T-helper 17 cell (primary cell): Measurements from ENCODE around the gene RAMP3. TPM values are rescaled to one million over a fixed set of nuclear protein-coding genes. Genes with fewer than 3 reads are reported as not detected.

Experiments
- ATAC-seq: fragments of 150-1000 bp; cut with Tn5 transposase; 2 replicates; pipeline ENCODE4 v1.10.0; 2021; ENCODE audit warnings: mild to moderate bottlenecking, moderate library complexity
- DNase-seq, 3 donors: peaks; one replicate each; pipeline versions ENCODE4 v3.0.0 to v3.0.0-alpha.2; 2020 to 2021
- H3K9me3 ChIP-seq: one replicate; pipeline ENCODE4 v1.7.0; 2013; ENCODE audit warnings: low read length, mild to moderate bottlenecking; ENCODE audit not compliant: control insufficient read depth, poor library complexity, severe bottlenecking
- H3K27ac Mint-ChIP-seq: one replicate; pipeline ENCODE4 v1.8.0; 2022; ENCODE audit warnings: mild to moderate bottlenecking, moderate library complexity, mixed read lengths
- H3K27me3 Mint-ChIP-seq: one replicate; pipeline ENCODE4 v1.8.0; 2022; ENCODE audit warnings: mixed read lengths
- H3K36me3 Mint-ChIP-seq: one replicate; pipeline ENCODE4 v1.8.0; 2022; ENCODE audit warnings: low read depth, mixed read lengths
- H3K4me1 Mint-ChIP-seq: one replicate; pipeline ENCODE4 v1.8.0; 2022; ENCODE audit warnings: mild to moderate bottlenecking, mixed read lengths
- H3K4me3 Mint-ChIP-seq: one replicate; pipeline ENCODE4 v1.8.0; 2022; ENCODE audit warnings: mild to moderate bottlenecking, moderate library complexity, mixed read lengths
- total RNA-seq, 4 donors: library from RNA in 2 of 4; stranded (reverse) in 2 of 4; gene quantifications; one replicate each; pipeline ENCODE4 v1.2.3 and lab custom pipeline; 2022 to 2026

RAMP3 gene
- total RNA-seq, 2 donors from 2014 or later: 0.65 to 0.76 TPM

DNA sequence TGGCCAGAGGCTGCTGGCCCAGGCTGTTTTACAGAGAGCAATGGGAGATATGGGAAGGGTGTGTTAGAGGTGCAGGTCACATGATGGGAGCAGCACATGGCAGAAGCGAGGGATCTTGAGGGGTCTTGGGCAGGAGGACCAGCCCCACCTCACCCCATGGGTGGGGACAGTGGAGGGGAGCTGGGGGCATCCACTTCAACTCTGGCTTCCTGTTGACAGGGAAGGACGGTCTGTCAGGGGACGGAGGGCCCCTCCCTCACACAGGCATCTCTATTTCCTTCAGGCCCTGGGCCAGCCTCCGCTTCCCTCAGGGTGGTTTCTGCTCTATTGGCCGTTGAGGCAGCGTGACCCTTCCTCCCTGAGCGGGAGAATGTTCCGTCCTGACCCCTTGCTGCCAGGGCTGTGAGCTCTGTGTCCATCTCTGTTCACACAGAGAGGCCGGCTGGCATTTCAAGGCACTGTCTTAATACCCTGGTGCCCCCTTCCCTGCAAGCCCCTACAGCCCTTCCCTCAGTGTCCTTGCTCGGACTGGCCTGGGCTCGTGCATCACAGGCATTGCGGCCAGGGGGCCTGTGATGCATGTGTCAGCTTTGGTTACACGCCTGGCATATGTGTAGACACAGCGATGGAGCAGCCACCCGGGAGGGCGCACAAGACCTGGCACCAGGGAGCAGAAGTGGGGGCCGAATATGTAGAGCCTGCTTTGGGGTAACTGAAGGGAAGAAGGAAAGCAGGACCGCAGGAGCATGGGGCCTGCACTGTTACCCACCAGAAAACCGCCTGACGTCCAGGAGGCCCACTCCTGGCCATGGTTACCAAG lies 31.8 kb downstream of the RAMP3 start:
- Mint-ChIP-seq H3K4me1 (peaks cover 11% of the 10 kb centered on the region), H3K36me3 (peaks cover 6% of the 10 kb centered on the region)

GRCh38 chr7:45190406-45191165 lies 33.0 kb downstream of the RAMP3 start:
- no peak overlapping the region for H3K27ac Mint-ChIP-seq
- no peak for DNase-seq
- H3K27me3 Mint-ChIP-seq: peaks cover 48% of the 10 kb centered on the region
- peaks cover 11% of the 10 kb centered on the region for H3K4me1 Mint-ChIP-seq
- peaks cover 6% of the 10 kb centered on the region for H3K36me3 Mint-ChIP-seq
- no peak for ATAC-seq
- H3K9me3 ChIP-seq: no peaks in the 10 kb centered on the region
- no peak overlapping the region for H3K4me3 Mint-ChIP-seq

More for the DNA sequence above, 31.8 kb downstream of the RAMP3 start:
- H3K27me3 Mint-ChIP-seq: peaks cover 39% of the 10 kb centered on the region
- H3K27ac Mint-ChIP-seq: no peak overlapping the region
- no peak for ATAC-seq
- no peak for DNase-seq
- no peak overlapping the region for H3K4me3 Mint-ChIP-seq
- no peaks in the 10 kb centered on the region for H3K9me3 ChIP-seq

DNA sequence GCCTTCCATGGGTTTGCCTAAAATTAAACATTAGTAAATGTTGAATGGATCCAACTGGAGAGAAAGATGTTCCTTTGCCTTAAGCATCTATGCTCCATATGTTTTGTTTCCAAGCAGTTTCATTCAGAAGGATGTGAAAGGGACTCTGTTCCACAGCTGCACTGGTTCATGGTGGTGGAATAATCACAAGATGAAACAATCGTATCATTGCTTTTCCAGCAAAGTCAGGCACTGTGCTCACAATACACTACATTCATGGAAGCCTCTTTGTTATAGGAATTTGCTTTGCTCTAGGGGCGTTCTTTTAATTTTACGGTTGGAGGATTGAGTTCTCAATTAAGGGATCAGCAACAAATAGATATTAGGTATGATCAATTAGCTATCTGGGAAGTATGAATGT lies 33.8 kb downstream of the RAMP3 start:
- H3K9me3 ChIP-seq: no peaks in the 10 kb centered on the region
- ATAC-seq (no peak), DNase-seq (no peak)
- Mint-ChIP-seq H3K4me3 (no peak overlapping the region), H3K4me1 (peaks cover 9% of the 10 kb centered on the region), H3K36me3 (peaks cover 4% of the 10 kb centered on the region), H3K27me3 (peaks cover 49% of the 10 kb centered on the region), H3K27ac (no peak overlapping the region)

GRCh38 chr7:45192621-45193041 lies 35.0 kb downstream of the RAMP3 start:
- no peak overlapping the region for H3K27ac Mint-ChIP-seq
- no peaks in the 10 kb centered on the region for H3K9me3 ChIP-seq
- no peak overlapping the region for H3K4me3 Mint-ChIP-seq
- DNase-seq (no peak), ATAC-seq (no peak)
- peaks cover 5% of the 10 kb centered on the region for H3K4me1 Mint-ChIP-seq
- peaks cover 46% of the 10 kb centered on the region for H3K27me3 Mint-ChIP-seq
- H3K36me3 Mint-ChIP-seq: no peaks in the 10 kb centered on the region

DNA sequence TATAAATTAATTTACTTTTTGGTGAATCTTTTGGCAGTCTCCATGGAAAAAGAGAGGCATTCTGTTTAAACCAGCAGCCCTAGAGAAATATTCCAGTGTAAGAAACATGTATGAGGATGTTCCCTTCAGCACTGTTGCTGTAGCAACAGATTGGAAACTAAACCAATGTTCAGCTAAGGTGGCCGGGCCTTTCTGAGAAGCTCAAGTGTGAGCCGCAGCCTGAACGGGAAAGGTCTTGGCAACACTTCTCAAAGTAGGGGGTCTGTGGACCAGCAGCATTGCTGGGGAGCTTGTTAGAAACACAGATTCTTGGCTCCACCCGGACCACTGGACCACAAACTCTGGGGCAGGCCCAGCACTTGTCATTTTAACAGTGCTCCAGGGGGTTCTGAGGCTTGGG lies 36.2 kb downstream of the RAMP3 start:
- no peaks in the 10 kb centered on the region for H3K36me3 Mint-ChIP-seq
- no peak overlapping the region for H3K4me3 Mint-ChIP-seq
- ATAC-seq (no peak), DNase-seq (no peak)
- H3K27me3 Mint-ChIP-seq: peaks cover 49% of the 10 kb centered on the region
- peaks cover 5% of the 10 kb centered on the region for H3K4me1 Mint-ChIP-seq
- no peak overlapping the region for H3K27ac Mint-ChIP-seq
- H3K9me3 ChIP-seq: no peaks in the 10 kb centered on the region

- DNase-seq: no peak
- ATAC-seq: no peak
Measured at GRCh38 chr7:45196374-45196773, 38.8 kb downstream of the RAMP3 start.

DNA sequence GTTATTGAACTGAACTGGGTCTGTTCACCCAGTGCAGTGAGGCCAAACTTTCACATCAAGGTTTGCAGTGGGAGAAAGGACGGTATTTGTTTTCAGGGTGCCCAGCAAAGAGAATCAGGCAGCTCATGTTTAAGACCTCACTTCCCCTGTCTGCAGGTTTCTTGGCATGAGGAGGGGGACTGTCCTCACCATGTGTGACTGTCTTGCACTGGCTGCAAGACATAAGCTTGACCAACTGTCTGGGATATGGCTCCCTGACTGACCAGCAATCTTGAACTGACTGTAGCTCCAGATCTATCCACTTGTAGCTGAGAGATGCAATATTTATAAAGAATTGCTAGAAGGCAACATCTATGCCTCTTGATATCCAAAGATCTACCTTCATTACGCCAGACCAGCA lies 39.9 kb downstream of the RAMP3 start:
- Mint-ChIP-seq H3K4me1 (no peaks in the 10 kb centered on the region), H3K36me3 (no peaks in the 10 kb centered on the region), H3K27me3 (peaks cover 31% of the 10 kb centered on the region), H3K27ac (no peak overlapping the region), H3K4me3 (no peak overlapping the region)
- no peaks in the 10 kb centered on the region for H3K9me3 ChIP-seq
- no peak for ATAC-seq
- no peak for DNase-seq

More at GRCh38 chr7:45196374-45196773, 38.8 kb downstream of the RAMP3 start:
- Mint-ChIP-seq H3K27ac (no peak overlapping the region), H3K27me3 (peaks cover 36% of the 10 kb centered on the region), H3K4me1 (peaks cover 5% of the 10 kb centered on the region), H3K36me3 (no peaks in the 10 kb centered on the region), H3K4me3 (no peak overlapping the region)
- H3K9me3 ChIP-seq: no peaks in the 10 kb centered on the region

- Mint-ChIP-seq H3K27ac (no peak overlapping the region), H3K4me1 (peaks cover 4% of the 10 kb centered on the region), H3K4me3 (no peak overlapping the region), H3K36me3 (no peaks in the 10 kb centered on the region), H3K27me3 (peaks cover 31% of the 10 kb centered on the region)
- ATAC-seq: no peak
- DNase-seq: no peak
- H3K9me3 ChIP-seq: no peaks in the 10 kb centered on the region
Measured at GRCh38 chr7:45198986-45199385, 41.4 kb downstream of the RAMP3 start.

GRCh38 chr7:45199506-45199905 lies 41.9 kb downstream of the RAMP3 start:
- no peak for DNase-seq
- no peaks in the 10 kb centered on the region for H3K9me3 ChIP-seq
- H3K4me1 Mint-ChIP-seq: peaks cover 9% of the 10 kb centered on the region
- no peak overlapping the region for H3K27ac Mint-ChIP-seq
- H3K36me3 Mint-ChIP-seq: no peaks in the 10 kb centered on the region
- no peak for ATAC-seq
- H3K27me3 Mint-ChIP-seq: peaks cover 27% of the 10 kb centered on the region
- H3K4me3 Mint-ChIP-seq: no peak overlapping the region

GRCh38 chr7:45202625-45203024 lies 45.0 kb downstream of the RAMP3 start:
- ATAC-seq: no peak
- H3K9me3 ChIP-seq: no peaks in the 10 kb centered on the region
- Mint-ChIP-seq H3K4me3 (no peak overlapping the region), H3K36me3 (no peaks in the 10 kb centered on the region), H3K4me1 (peaks cover 24% of the 10 kb centered on the region), H3K27me3 (peaks cover 5% of the 10 kb centered on the region), H3K27ac (no peak overlapping the region)
- no peak for DNase-seq

DNA sequence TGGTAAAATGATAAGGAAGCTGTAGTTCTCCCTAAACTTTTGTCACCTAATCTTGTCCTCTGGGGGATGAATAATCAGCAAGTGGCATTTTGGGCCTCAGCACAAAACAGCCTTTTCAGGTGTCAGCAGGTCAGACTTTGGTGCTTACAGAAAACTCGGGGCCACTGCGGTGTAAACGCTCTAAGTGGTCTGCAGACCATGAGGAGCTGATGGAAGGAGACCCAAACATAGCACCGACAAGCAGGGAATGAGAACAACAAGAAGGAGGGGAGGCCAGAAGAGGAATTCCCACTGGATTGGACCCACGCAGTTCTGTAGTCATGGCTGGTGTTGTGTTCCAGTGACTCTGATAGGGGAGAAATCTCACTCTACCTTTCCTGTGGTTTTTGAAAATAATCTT lies 45.4 kb downstream of the RAMP3 start:
- no peak overlapping the region for H3K4me3 Mint-ChIP-seq
- ATAC-seq: no peak

GRCh38 chr7:45203459-45203858 lies 45.9 kb downstream of the RAMP3 start:
- no peaks in the 10 kb centered on the region for H3K9me3 ChIP-seq
- DNase-seq (no peak), ATAC-seq (no peak)
- Mint-ChIP-seq H3K4me1 (peaks cover 24% of the 10 kb centered on the region), H3K36me3 (no peaks in the 10 kb centered on the region), H3K27me3 (peaks cover 4% of the 10 kb centered on the region), H3K4me3 (no peak overlapping the region), H3K27ac (no peak overlapping the region)

More for the DNA sequence above, 45.4 kb downstream of the RAMP3 start:
- H3K36me3 Mint-ChIP-seq: no peaks in the 10 kb centered on the region
- H3K27ac Mint-ChIP-seq: no peak overlapping the region
- no peaks in the 10 kb centered on the region for H3K9me3 ChIP-seq
- H3K27me3 Mint-ChIP-seq: peaks cover 2% of the 10 kb centered on the region
- DNase-seq: no peak
- peaks cover 24% of the 10 kb centered on the region for H3K4me1 Mint-ChIP-seq

DNA sequence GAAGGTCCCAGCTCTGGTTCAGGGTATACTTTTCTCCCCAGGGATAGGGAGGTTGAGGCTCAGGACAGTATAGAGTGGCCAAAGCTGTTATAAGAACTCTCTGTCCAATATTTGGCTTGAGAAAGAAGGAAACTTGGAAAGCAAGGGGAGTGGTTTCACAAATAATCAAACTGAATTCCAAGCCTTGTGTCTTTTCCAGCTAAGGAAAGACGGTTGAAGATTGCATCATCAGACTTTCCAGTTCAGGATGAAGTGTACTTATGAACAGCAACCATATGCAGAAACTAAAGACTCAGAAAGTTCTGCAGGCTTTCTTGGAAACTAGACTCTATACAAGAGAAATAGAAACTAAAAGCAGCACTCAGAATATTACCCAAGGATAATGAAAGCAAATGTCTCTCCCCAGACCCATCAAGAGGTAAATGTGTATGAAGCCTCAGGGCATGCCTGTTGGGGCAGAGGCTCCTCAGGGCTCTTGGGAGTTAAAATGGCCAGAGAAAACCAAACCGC lies 46.4 kb downstream of the RAMP3 start:
- H3K4me1 Mint-ChIP-seq: peaks cover 28% of the 10 kb centered on the region
- H3K4me3 Mint-ChIP-seq: no peak overlapping the region
- H3K36me3 Mint-ChIP-seq: peaks cover 2% of the 10 kb centered on the region
- H3K27ac Mint-ChIP-seq: no peak overlapping the region
- no peaks in the 10 kb centered on the region for H3K9me3 ChIP-seq
- H3K27me3 Mint-ChIP-seq: peaks cover 10% of the 10 kb centered on the region
- ATAC-seq (no peak), DNase-seq (no peak)
